ENCODE measurements around the gene KCNK10.

DNA sequence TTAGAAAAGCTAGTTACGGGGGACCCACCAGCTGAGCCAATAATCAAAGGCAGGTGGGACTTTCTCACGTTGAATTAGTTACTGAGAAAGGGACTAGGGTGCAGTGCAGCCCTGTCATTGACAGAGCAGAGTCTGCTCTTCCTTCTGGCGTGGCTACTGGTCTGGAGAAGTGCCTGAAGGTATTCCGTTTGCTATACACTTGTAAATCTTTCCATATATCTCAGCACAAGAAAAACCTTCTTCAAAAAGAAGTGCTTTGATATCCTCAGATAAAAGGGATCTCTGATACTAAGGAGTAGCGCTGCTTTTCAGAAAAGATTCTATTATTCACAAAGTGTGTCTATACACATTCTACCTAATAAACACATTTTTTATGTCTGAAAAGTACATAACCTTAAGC is 91.5 kb downstream of the KCNK10 start:
- TF ChIP-seq, protein P1, sequence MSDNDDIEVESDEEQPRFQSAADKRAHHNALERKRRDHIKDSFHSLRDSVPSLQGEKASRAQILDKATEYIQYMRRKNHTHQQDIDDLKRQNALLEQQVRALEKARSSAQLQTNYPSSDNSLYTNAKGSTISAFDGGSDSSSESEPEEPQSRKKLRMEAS (IDR thresholded peaks at IDR 0.05; ENCODE audit: low read depth, low read length): no peak
- TF ChIP-seq, protein P2, sequence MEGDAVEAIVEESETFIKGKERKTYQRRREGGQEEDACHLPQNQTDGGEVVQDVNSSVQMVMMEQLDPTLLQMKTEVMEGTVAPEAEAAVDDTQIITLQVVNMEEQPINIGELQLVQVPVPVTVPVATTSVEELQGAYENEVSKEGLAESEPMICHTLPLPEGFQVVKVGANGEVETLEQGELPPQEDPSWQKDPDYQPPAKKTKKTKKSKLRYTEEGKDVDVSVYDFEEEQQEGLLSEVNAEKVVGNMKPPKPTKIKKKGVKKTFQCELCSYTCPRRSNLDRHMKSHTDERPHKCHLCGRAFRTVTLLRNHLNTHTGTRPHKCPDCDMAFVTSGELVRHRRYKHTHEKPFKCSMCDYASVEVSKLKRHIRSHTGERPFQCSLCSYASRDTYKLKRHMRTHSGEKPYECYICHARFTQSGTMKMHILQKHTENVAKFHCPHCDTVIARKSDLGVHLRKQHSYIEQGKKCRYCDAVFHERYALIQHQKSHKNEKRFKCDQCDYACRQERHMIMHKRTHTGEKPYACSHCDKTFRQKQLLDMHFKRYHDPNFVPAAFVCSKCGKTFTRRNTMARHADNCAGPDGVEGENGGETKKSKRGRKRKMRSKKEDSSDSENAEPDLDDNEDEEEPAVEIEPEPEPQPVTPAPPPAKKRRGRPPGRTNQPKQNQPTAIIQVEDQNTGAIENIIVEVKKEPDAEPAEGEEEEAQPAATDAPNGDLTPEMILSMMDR (IDR thresholded peaks at IDR 0.05; ENCODE audit: low read depth, low read length): no peak
